Raji (cell line): Measurements from ENCODE around the gene RAET1L.

Source experiments
- POLR2A ChIP-seq: IDR thresholded peaks from 2 replicates; pipeline ENCODE4 v1.6.1; 2011; ENCODE audit warnings: low read depth, low read length, control low read depth; ENCODE audit not compliant: insufficient read depth

Gene RAET1L

DNA sequence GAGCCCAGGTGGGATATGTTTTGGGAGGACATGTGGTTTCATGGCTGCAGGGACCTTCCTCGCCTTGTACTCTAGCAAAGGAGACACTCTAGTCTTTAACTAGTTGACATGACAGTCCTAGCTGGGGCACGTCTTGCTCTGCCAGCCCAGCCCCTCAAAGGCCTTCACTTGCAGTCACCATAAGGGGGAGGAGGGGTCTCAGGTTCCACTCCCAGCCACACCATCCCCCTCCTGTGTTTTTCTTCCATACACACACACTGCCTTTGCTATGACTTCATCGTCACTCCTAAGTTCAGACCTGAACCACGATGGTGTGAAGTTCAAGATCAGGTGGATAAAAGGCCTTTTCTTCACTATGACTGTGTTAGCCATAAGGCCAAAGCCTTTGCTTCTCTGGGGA, 48.1 kb downstream of the RAET1L start:
- TF ChIP-seq POLR2A, result no peak

DNA sequence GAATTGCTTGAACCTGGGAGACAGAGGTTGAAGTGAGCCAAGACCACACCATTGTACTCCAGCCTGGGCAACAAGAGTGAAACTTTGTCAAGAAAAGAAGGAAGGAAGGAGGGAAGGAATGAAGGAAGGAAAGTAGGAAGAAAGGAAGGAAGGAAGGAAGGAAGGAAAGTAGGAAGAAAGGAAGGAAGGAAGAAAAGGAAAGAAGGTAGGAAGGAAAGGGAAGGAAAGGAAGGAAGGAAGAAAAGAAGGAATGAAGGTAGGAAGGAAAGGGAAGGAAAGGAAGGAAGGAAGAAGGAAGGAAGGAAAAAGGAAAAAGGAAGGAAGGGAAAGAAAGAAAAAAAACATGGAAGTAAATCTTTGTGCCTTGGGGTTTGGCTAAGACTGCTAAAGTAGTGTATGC, 49.9 kb downstream of the RAET1L start:
- TF ChIP-seq POLR2A, result no peak

DNA sequence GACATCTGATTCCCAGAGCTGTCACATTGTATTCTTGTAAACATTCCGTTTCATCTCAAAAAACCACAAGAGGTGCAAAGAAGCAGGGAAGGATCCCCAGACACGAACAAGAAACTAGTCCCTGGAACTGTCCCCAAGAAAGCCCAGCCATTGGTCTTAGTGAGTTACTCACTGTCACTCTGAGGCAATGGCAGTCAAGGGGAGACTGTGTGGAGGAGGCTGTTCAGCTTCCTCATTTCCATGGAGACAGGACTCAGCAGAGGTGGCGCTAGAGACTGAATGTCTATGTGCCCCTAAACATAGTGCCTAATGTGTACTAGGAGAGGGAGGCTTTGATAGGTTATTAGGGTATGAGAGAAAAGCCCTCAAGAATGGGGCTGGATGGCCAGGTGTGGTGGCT, 50.5 kb downstream of the RAET1L start:
- no peak for TF ChIP-seq POLR2A

DNA sequence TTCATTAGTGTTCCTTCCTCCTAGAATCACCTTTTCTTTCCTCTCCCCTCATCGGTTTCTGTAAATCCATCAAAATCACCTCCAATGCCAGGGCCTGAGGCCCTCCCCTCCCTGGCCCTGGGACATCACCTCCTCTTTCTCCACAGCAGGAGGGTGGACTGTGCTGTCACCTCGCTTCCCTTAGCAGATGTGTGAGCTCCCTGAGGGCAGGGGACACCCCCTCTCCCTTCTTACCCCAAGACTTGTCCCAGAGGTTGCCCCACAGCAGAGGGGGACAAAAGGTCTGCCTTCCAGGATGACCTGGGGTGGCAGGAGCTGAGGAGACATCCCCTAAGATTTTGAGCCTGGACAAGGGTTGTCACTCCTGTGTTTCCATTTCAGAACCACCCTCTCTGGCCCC, 55.7 kb downstream of the RAET1L start:
- no peak for TF ChIP-seq POLR2A
